Peyer's patch (tissue), 4 donors: ENCODE measurements around the gene ZNF100.

Experiments used
- CTCF ChIP-seq, 6 experiments: fragments of 450-650 bp in 4 of 6; fragments of 200-600 bp in 2 of 6; sonication (generic) in 1 of 6; IDR thresholded peaks; one replicate each; pipeline ENCODE4 v1.5.1; 2017 to 2019; ENCODE audit warnings: antibody characterized with exemption in 6 of 6, mild to moderate bottlenecking in 3 of 6, moderate library complexity in 1 of 6
- POLR2A ChIP-seq, 2 donors: fragments of 450-650 bp; IDR thresholded peaks; one replicate each; pipeline ENCODE4 v1.5.1; 2017; ENCODE audit warnings: antibody characterized with exemption in 2 of 2, mild to moderate bottlenecking in 2 of 2, moderate library complexity in 2 of 2

- TF ChIP-seq CTCF (IDR thresholded peaks at IDR 0.05) (no peak), POLR2A (IDR thresholded peaks at IDR 0.05) (peak; percentile 50 to 63)
These were observed at the start of gene ZNF100 for GRCh38 chr19:21767065-21767800.
